ENCODE results near the gene CHRNA5.
"Not testable (repeated sequence)": the region's sequence is repeated elsewhere in the genome, so short reads cannot be mapped to it uniquely, and the experiment has no call there.

Gene CHRNA5

GRCh38 chr15:78565097-78565950, at the start of gene CHRNA5:
TSS of gene CHRNA5 (plus strand) at chr15:78565520. CDS start at chr15:78565720, 200 bp downstream.
- CTCF ChIA-PET, result interaction anchor here (1.0 kb wide), 1 partner anchor 15 kb away, joined by 3 read pairs; no protein-coding TSS in a partner anchor
- peaks cover 24% of the 10 kb centered on the region for H3K4me1 Mint-ChIP-seq
- peaks cover 52% of the 10 kb centered on the region for H3K27me3 Mint-ChIP-seq
- no peaks in the 10 kb centered on the region for H3K9me3 Mint-ChIP-seq
- H3K27ac Mint-ChIP-seq, result no peak within 1 kb of the TSS
- H3K4me3 Mint-ChIP-seq, result peak within 1 kb of the TSS; percentile 84
- peak; percentile 59 for DNase-seq
- H3K36me3 Mint-ChIP-seq, result no peaks in the 10 kb centered on the region

DNA sequence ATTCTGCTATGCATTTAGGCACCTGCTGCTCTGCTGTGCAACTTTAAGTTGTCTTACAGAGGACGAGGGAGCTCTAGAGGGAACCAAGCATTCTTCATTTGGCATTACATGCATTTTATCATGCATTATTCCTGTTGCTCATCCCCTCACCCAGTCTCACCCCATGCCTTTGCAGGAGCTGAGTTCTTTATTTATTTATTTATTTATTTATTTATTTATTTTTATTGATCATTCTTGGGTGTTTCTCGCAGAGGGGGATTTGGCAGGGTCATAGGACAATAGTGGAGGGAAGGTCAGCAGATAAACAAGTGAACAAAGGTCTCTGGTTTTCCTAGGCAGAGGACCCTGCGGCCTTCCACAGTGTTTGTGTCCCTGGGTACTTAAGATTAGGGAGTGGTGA, 45.3 kb upstream of the CHRNA5 start:
- H3K27ac Mint-ChIP-seq, H3K9me3 Mint-ChIP-seq, H3K4me3 Mint-ChIP-seq, H3K36me3 Mint-ChIP-seq, H3K4me1 Mint-ChIP-seq, H3K27me3 Mint-ChIP-seq, CTCF ChIA-PET, DNase-seq: not testable (repeated sequence)

GRCh38 chr15:78524230-78524629, 41.1 kb upstream of the CHRNA5 start:
- DNase-seq, result no peak
- Mint-ChIP-seq H3K27ac (no peak overlapping the region), H3K27me3 (no peaks in the 10 kb centered on the region)

GRCh38 chr15:78527325-78527724, 38.0 kb upstream of the CHRNA5 start:
- Mint-ChIP-seq H3K27ac (no peak overlapping the region), H3K4me3 (no peak overlapping the region), H3K4me1 (no peaks in the 10 kb centered on the region), H3K27me3 (no peaks in the 10 kb centered on the region), H3K36me3 (no peaks in the 10 kb centered on the region), H3K9me3 (no peaks in the 10 kb centered on the region)
- DNase-seq, result no peak
- CTCF ChIA-PET, result no interaction called here

More at GRCh38 chr15:78524230-78524629, 41.1 kb upstream of the CHRNA5 start:
- H3K36me3 Mint-ChIP-seq, result no peaks in the 10 kb centered on the region
- no peak overlapping the region for H3K4me3 Mint-ChIP-seq
- H3K4me1 Mint-ChIP-seq, result no peaks in the 10 kb centered on the region
- CTCF ChIA-PET, result no interaction called here
- no peaks in the 10 kb centered on the region for H3K9me3 Mint-ChIP-seq

GRCh38 chr15:78533331-78533730, 32.0 kb upstream of the CHRNA5 start:
- Mint-ChIP-seq H3K27me3 (peaks cover 4% of the 10 kb centered on the region), H3K36me3 (no peaks in the 10 kb centered on the region), H3K4me3 (no peak overlapping the region), H3K27ac (no peak overlapping the region), H3K4me1 (no peaks in the 10 kb centered on the region), H3K9me3 (no peaks in the 10 kb centered on the region)
- CTCF ChIA-PET, result no interaction called here
- DNase-seq, result no peak

DNA sequence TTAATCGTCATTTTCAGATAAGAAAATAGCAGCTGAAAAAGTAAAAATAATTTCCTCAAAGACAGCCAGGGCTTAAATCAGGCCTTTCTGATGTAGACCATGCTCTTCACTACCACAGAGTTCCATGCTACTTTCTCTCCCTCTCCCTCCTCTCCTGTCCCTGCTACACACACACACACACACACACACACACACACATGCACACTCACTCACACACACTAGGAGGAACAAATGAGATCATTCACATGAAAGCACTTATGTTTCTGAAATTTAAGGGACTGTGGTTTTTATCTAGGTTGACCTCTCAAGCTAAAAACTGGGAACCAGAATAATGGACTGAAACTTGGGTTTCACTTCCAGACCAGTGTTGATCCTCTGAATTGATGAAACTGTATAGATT, 29.2 kb upstream of the CHRNA5 start:
- Mint-ChIP-seq H3K27ac (no peak overlapping the region), H3K27me3 (peaks cover 11% of the 10 kb centered on the region), H3K4me3 (no peak overlapping the region), H3K9me3 (no peaks in the 10 kb centered on the region), H3K4me1 (peaks cover 10% of the 10 kb centered on the region), H3K36me3 (peaks cover 4% of the 10 kb centered on the region)
- CTCF ChIA-PET, result no interaction called here
- no peak for DNase-seq

DNA sequence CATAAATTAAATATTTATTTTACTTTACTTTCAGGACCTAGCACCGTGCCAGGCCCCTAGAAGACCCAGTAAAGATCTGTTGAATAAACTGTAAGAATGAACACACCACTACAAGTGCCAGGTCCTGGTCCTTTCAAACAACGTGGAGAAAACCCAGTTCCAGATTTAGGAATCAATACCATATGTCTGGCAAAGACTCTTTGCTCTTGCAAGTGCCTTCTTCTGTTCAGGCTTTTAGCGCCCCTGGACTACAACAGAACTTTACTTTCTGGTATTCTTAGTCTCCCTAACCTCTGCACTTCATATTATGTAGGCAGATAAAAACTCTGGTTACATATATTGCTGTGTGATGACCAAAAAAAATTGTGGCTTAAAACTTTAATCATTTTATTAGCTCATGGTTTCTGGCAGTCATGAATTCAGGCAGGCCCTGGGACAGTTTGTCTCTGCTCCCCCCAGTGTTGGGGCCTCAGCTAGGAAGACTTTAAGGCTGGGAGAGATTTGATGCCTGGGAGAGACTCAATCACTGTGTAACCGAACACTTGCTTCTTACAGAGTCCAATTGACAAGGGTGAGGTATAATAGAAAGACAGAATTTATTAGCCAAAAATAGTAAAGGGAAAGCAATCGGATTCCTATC, 27.9 kb upstream of the CHRNA5 start:
- H3K4me3 Mint-ChIP-seq, result no peak overlapping the region
- no peak for DNase-seq
- H3K4me1 Mint-ChIP-seq, result peaks cover 21% of the 10 kb centered on the region

DNA sequence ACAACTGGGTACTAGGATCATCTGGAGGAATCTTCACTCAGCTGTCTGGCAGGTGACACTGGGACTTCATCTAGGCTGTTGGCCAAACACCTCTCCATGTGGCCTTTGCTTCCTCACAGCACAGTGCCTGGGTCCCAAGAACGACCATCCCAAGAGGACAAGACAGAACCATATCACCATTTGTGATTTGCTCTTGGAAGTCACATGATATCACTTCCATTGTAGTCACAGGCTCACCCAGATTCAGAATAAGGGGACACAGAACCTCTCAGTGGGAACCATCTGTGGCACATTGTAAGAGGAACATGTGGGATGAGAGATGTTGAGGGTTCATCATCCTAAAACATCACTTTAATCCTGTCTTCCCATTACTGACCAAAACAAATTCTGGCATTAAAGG, 27.0 kb upstream of the CHRNA5 start:
- H3K4me1 Mint-ChIP-seq, result peaks cover 30% of the 10 kb centered on the region
- CTCF ChIA-PET, result no interaction called here
- peaks cover 11% of the 10 kb centered on the region for H3K27me3 Mint-ChIP-seq
- no peak overlapping the region for H3K4me3 Mint-ChIP-seq
- no peaks in the 10 kb centered on the region for H3K9me3 Mint-ChIP-seq
- DNase-seq, result no peak
- H3K36me3 Mint-ChIP-seq, result peaks cover 19% of the 10 kb centered on the region
- H3K27ac Mint-ChIP-seq, result no peak overlapping the region

More for the DNA sequence above, 27.9 kb upstream of the CHRNA5 start:
- CTCF ChIA-PET, result no interaction called here
- no peak overlapping the region for H3K27ac Mint-ChIP-seq
- peaks cover 11% of the 10 kb centered on the region for H3K36me3 Mint-ChIP-seq
- no peaks in the 10 kb centered on the region for H3K9me3 Mint-ChIP-seq
- H3K27me3 Mint-ChIP-seq, result peaks cover 11% of the 10 kb centered on the region

GRCh38 chr15:78539464-78540140, 25.7 kb upstream of the CHRNA5 start:
- Mint-ChIP-seq H3K27me3 (peaks cover 11% of the 10 kb centered on the region), H3K27ac (peak overlapping the region; percentile 97), H3K4me3 (peak overlapping the region; percentile 94), H3K4me1 (peaks cover 34% of the 10 kb centered on the region), H3K36me3 (peaks cover 27% of the 10 kb centered on the region)
- H3K9me3 Mint-ChIP-seq, DNase-seq: not testable (repeated sequence)
- CTCF ChIA-PET, result interaction anchor here (1.2 kb wide), 1 partner anchor 9 kb away, joined by 5 read pairs; no protein-coding TSS in a partner anchor

GRCh38 chr15:78540141-78540870, 25.0 kb upstream of the CHRNA5 start, which contains the start of gene PSMA4:
TSS of gene PSMA4 (plus strand) at chr15:78540444. CDS start at chr15:78541928, 1,484 bp downstream.
- peak; percentile 95 for DNase-seq
- CTCF ChIA-PET, result interaction anchor here (1.2 kb wide), 1 partner anchor 10 kb away, joined by 5 read pairs; no protein-coding TSS in a partner anchor
- Mint-ChIP-seq H3K36me3 (peaks cover 32% of the 10 kb centered on the region), H3K4me3 (peak within 1 kb of the TSS; percentile 94), H3K9me3 (no peaks in the 10 kb centered on the region), H3K27me3 (peaks cover 8% of the 10 kb centered on the region), H3K27ac (peak within 1 kb of the TSS; percentile 97), H3K4me1 (peaks cover 36% of the 10 kb centered on the region)

DNA sequence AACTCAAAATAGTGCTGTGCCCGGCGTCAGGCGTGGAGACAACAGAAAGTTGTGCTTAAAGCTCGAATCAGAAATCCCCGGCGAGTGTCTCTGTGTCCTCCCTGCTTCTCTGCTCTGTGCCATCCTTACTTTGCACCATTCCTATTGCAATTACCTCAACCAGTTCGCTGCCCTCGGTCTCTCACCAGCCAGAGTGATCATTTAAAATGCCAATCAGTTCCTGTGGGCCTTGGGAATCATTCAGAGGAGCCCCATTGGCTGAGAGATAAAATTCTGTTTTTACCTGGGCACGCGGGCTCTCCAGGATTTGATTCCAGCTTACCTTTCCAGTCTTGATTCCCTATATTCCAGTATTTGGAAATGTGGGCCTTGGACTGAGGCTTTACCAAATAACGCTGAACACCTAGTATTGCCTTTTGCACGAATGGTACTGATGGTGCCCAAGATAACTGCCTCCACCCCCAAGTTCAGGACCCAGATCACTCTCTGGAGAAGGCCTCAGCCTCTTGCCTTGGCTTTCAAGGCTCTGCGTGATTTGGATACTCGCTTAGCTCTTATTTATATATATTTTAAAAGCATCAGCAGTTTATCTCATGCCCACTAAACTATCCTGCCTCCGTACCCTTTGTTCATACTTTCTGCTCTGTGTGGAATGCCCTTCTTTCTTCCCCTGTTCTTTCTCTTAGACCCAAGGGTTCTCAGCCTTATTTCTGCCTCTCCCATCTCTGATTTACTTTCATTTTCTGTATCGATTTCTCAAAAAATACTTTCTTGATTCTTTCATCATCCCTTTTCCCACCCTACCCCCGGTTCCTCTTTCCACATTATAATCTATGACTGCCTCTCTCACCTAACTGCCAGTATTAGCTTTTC, 24.2 kb upstream of the CHRNA5 start:
- H3K4me1 Mint-ChIP-seq, result peaks cover 41% of the 10 kb centered on the region
- H3K27me3 Mint-ChIP-seq, result peaks cover 8% of the 10 kb centered on the region
- peak overlapping the region; percentile 94 for H3K4me3 Mint-ChIP-seq
- CTCF ChIA-PET, result interaction anchor here (0.7 kb wide), 1 partner anchor 9 kb away, joined by 3 read pairs; no protein-coding TSS in a partner anchor
- H3K9me3 Mint-ChIP-seq, result no peaks in the 10 kb centered on the region
- peaks cover 40% of the 10 kb centered on the region for H3K36me3 Mint-ChIP-seq
- DNase-seq, result peak; percentile 33
- H3K27ac Mint-ChIP-seq, result peak overlapping the region; percentile 97

- peak overlapping the region; percentile 94 for H3K4me3 Mint-ChIP-seq
- no peak for DNase-seq
- CTCF ChIA-PET, result interaction anchor here (0.7 kb wide), 1 partner anchor 9 kb away, joined by 3 read pairs; no protein-coding TSS in a partner anchor
- no peaks in the 10 kb centered on the region for H3K9me3 Mint-ChIP-seq
- H3K27ac Mint-ChIP-seq, result peak overlapping the region; percentile 97
- H3K36me3 Mint-ChIP-seq, result peaks cover 43% of the 10 kb centered on the region
- peaks cover 41% of the 10 kb centered on the region for H3K4me1 Mint-ChIP-seq
- peaks cover 8% of the 10 kb centered on the region for H3K27me3 Mint-ChIP-seq
Observed at GRCh38 chr15:78541744-78542034, 23.6 kb upstream of the CHRNA5 start.

GRCh38 chr15:78542647-78543046, 22.7 kb upstream of the CHRNA5 start:
- CTCF ChIA-PET, result no interaction called here
- no peak overlapping the region for H3K27ac Mint-ChIP-seq

More at GRCh38 chr15:78542647-78543046, 22.7 kb upstream of the CHRNA5 start:
- Mint-ChIP-seq H3K9me3 (no peaks in the 10 kb centered on the region), H3K4me1 (peaks cover 41% of the 10 kb centered on the region), H3K27me3 (peaks cover 8% of the 10 kb centered on the region), H3K4me3 (peak overlapping the region; percentile 41), H3K36me3 (peaks cover 50% of the 10 kb centered on the region)
- DNase-seq, result no peak

Data from activated naive CD4-positive, alpha-beta T cell treated with anti-CD3 and anti-CD28 coated beads, Interleukin-2, amount 10 ng/mL, durations not matched to agents 7 days and 5 days (primary cell).